GM12878 (cell line): ENCODE measurements around the gene MEGF11. TPM values are rescaled to one million over a fixed set of nuclear protein-coding genes. Genes with fewer than 3 reads are reported as not detected.

Experiments used
- ATAC-seq: fragments of 200-7000 bp; cut with Tn5 transposase; 3 replicates; pipeline ENCODE4 v1.9.1; 2020; ENCODE audit warnings: mild to moderate bottlenecking, moderate library complexity
- BruUV-seq: library from RNA; stranded (reverse); fragments of 400-500 nt; replicated peaks from 2 replicates; lab custom pipeline; 2021; lab: Mats Ljungman, UMichigan
- CTCF ChIA-PET: fragments of 300-600 bp; sonication (Branson Sonifier 250); formaldehyde crosslinking; extraction: SDS; loops from one replicate; lab custom pipeline; 2021; ENCODE audit warnings: inconsistent platforms; lab: Yijun Ruan, JAX
- POLR2A ChIA-PET: fragments of 350-600 bp; formaldehyde crosslinking; extraction: SDS; loops from one replicate; lab custom pipeline; 2021; ENCODE audit warnings: inconsistent platforms; lab: Charles Lee
- RAD21 ChIA-PET: fragments of 300-600 bp; sonication (Branson Sonifier 250); formaldehyde crosslinking; loops from one replicate; lab custom pipeline; 2023; ENCODE audit warnings: antibody characterized with exemption; ENCODE audit not compliant: unreplicated experiment; lab: Charles Lee
- SMC1A ChIA-PET: fragments of 300-600 bp; sonication (Branson Sonifier 250); formaldehyde crosslinking; loops from one replicate; lab custom pipeline; 2023; ENCODE audit not compliant: unreplicated experiment, uncharacterized antibody; lab: Charles Lee
- DNase-seq: peaks from one replicate; pipeline ENCODE4 v3.0.0-alpha.2; 2011; ENCODE audit warnings: low read depth, low spot score
- FAIRE-seq: peaks from 3 replicates; lab custom pipeline; 2011; peaks lifted over from hg19 to GRCh38; lab: Jason Lieb, UNC
- H2AFZ ChIP-seq: 2 replicates; pipeline ENCODE4 v1.6.0; 2011; ENCODE audit warnings: low read depth, low read length, control low read depth; ENCODE audit not compliant: control insufficient read depth
- H3K27ac ChIP-seq: 2 replicates; pipeline ENCODE4 v1.5.1; 2011; ENCODE audit warnings: control low read depth; ENCODE audit not compliant: control insufficient read depth, insufficient read depth
- H3K27me3 ChIP-seq, 2 experiments: replicated peaks in 1 of 2; 2 replicates each; pipeline versions ENCODE4 v1.6.0 to v1.6.1; 2011; ENCODE audit warnings: low read length in 1 of 2; ENCODE audit not compliant: control insufficient read depth in 2 of 2, insufficient read depth in 2 of 2
- H3K36me3 ChIP-seq, 2 experiments: 2 replicates each; pipeline ENCODE4 v1.5.1; 2011; ENCODE audit warnings: low read length in 1 of 2; ENCODE audit not compliant: control insufficient read depth in 2 of 2, insufficient read depth in 2 of 2
- H3K4me1 ChIP-seq: 2 replicates; pipeline ENCODE4 v1.6.1; 2011; ENCODE audit warnings: mild to moderate bottlenecking, low read length, moderate library complexity, mixed read lengths; ENCODE audit not compliant: control insufficient read depth, insufficient read depth
- H3K4me2 ChIP-seq: 2 replicates; pipeline ENCODE4 v1.6.0; 2011; ENCODE audit warnings: control low read depth; ENCODE audit not compliant: control insufficient read depth, insufficient read depth
- H3K4me3 ChIP-seq: fragments of 200-600 bp; sonication (generic); 2 replicates; pipeline ENCODE4 v1.5.1; 2016
- H3K79me2 ChIP-seq: 2 replicates; pipeline ENCODE4 v1.6.0; 2011; ENCODE audit warnings: low read length; ENCODE audit not compliant: control insufficient read depth, insufficient read depth
- H3K9ac ChIP-seq: 2 replicates; pipeline ENCODE4 v1.8.0; 2011; ENCODE audit warnings: low read length, control low read depth, mixed read lengths; ENCODE audit not compliant: control insufficient read depth, insufficient read depth
- H3K9me3 ChIP-seq: replicated peaks from 3 replicates; pipeline ENCODE4 v1.5.1; 2011; ENCODE audit warnings: mild to moderate bottlenecking, low read length; ENCODE audit not compliant: control insufficient read depth, insufficient read depth
- H4K20me1 ChIP-seq: 2 replicates; pipeline ENCODE4 v1.6.0; 2011; ENCODE audit not compliant: control insufficient read depth, insufficient read depth
- CBX5 ChIP-seq: sonication (generic); IDR thresholded peaks from 2 replicates; pipeline ENCODE4 v1.6.1; 2016; ENCODE audit warnings: low read depth, moderate library complexity, mild to moderate bottlenecking, inconsistent platforms
- RELA ChIP-seq: fragments of 450-650 bp; IDR thresholded peaks from 2 replicates; pipeline ENCODE4 v1.8.0; 2014; ENCODE audit warnings: borderline replicate concordance; ENCODE audit not compliant: partially characterized antibody
- SPI1 ChIP-seq: IDR thresholded peaks from 2 replicates; pipeline ENCODE4 v1.6.1; 2011; ENCODE audit warnings: low read depth, mild to moderate bottlenecking, low read length, moderate library complexity, borderline replicate concordance; ENCODE audit not compliant: insufficient read depth
- SREBF1 ChIP-seq: IDR thresholded peaks from 2 replicates; pipeline ENCODE4 v1.6.1; 2012; ENCODE audit warnings: mild to moderate bottlenecking, low read length
- ZBED1 ChIP-seq: IDR thresholded peaks from 2 replicates; pipeline ENCODE4 v1.6.1; 2016; ENCODE audit warnings: borderline replicate concordance
- ZNF24 ChIP-seq: fragments of 450-650 bp; IDR thresholded peaks from 2 replicates; pipeline ENCODE4 v1.6.1; 2017; ENCODE audit warnings: antibody characterized with exemption, mild to moderate bottlenecking
- ZNF687 ChIP-seq: fragments of 450-650 bp; IDR thresholded peaks from 2 replicates; pipeline ENCODE4 v1.6.1; 2017; ENCODE audit warnings: mild to moderate bottlenecking, moderate library complexity
- WGBS: methylation state at CpG from one replicate; pipeline ENCODE4 v1.1.6; 2016; ENCODE audit warnings: low lambda C conversion rate; ENCODE audit not compliant: insufficient replicate concordance, insufficient coverage; ENCODE audit errors: missing lambda C conversion rate; 5-methylcytosine and 5-hydroxymethylcytosine counted together
- in situ Hi-C: fragments of 300-500 bp; cut with MboI; formaldehyde crosslinking; loops from 9 replicates; pipeline ENCODE4 v1.14.3; 2018; ENCODE audit warnings: mixed read lengths
- intact Hi-C: fragments of 100-400 bp; cut with micrococcal nuclease; formaldehyde crosslinking; loops from one replicate; pipeline ENCODE4 v1.14.2; 2022; ENCODE audit not compliant: unreplicated experiment
- polyA plus RNA-seq, 11 experiments: library from polyadenylated mRNA; depleted of rRNA in 4 of 11; unstranded in 6 of 11; stranded (reverse) in 5 of 11; fragments of >200 nt; fragmentation: Nextera tagmentation in 4 of 11; fragmentation: Illumina TruSeq in 1 of 11; extraction: Ambion mirVana in 4 of 11; extraction: Trizol in 1 of 11; gene quantifications; 1 replicate in 1 of 11; 2 replicates in 10 of 11; pipeline versions ENCODE4 v1.2.1 to v1.2.3, GENCODE V29; 2011 to 2016; ENCODE audit warnings: inconsistent platforms in 2 of 11, missing spikeins in 2 of 11, low read depth in 1 of 11
- total RNA-seq, 4 experiments: library from RNA; depleted of rRNA in 3 of 4; stranded (reverse); fragments of >200 nt in 3 of 4; fragmentation: Illumina TruSeq in 1 of 4; extraction: Trizol in 1 of 4; gene quantifications; 2 replicates each; pipeline versions ENCODE4 v1.2.1 to v1.2.3, GENCODE V29; 2013 to 2021
- TF ChIP-seq, protein P1 (sequence below): fragments of 450-650 bp; IDR thresholded peaks from 2 replicates; pipeline ENCODE4 v1.6.1; 2017; ENCODE audit warnings: mild to moderate bottlenecking
- TF ChIP-seq, protein P2 (sequence below): fragments of 450-650 bp; IDR thresholded peaks from 2 replicates; pipeline ENCODE4 v1.6.1; 2017; ENCODE audit warnings: mild to moderate bottlenecking, low read depth, inconsistent platforms; ENCODE audit not compliant: poor library complexity, severe bottlenecking

MEGF11 gene
- total and polyA plus RNA-seq, 10 of the 15 experiments (the other 5 are each of a cell fraction or from before 2014, with no cell fraction given) = 0.03 to 1.7 (median 0.49) TPM

- H3K36me3 ChIP-seq = peaks cover 0 to 3% of the 10 kb centered on the region in 2 experiments; a peak in 2 of 4 replicates
- H3K27me3 ChIP-seq = no peaks in the 10 kb centered on the region
- H3K4me3 ChIP-seq = 0 out of 2 replicates have a peak overlapping the region, but pooled peaks have one; percentile 13
- ChIA-PET POLR2A (interaction anchor here (0.6 to 3.1 kb wide), 10 partner anchors 9 to 96 kb away, joined by 3 to 19 read pairs (median 8); partner anchors contain the start of gene RAB11A), RAD21 (interaction anchor here (0.6 to 3.7 kb wide), 41 partner anchors 11 to 582 kb away, joined by 3 to 61 read pairs (median 4); partner anchors contain the start of genes DIS3L, INTS14 and RAB11A), SMC1A (interaction anchor here (0.7 to 6.6 kb wide), 32 partner anchors 12 to 582 kb away, joined by 3 to 70 read pairs (median 5); partner anchors contain the start of genes DENND4A and RAB11A), CTCF (interaction anchor here (0.6 to 4.5 kb wide), 41 partner anchors 9 to 582 kb away, joined by 3 to 42 read pairs (median 5); partner anchors contain the start of gene RAB11A)
- DNase-seq = peak; percentile 84
- in situ Hi-C loops (no loop called here), intact Hi-C loops (loop anchor here (1.0 to 2.0 kb wide), 4 partner anchors 66 to 274 kb away; no protein-coding TSS in a partner anchor)
- BruUV-seq = TSS peak; percentile 61
- 6% methylated on average over 16 of the region's 16 CpGs for WGBS
- FAIRE-seq = no peak
- peaks cover 67% of the 10 kb centered on the region for H3K4me1 ChIP-seq
- H3K79me2 ChIP-seq = no peaks in the 10 kb centered on the region
- peak overlapping the region; percentile 85 for H3K27ac ChIP-seq
- H3K9ac ChIP-seq = peak overlapping the region; percentile 44
- peak; percentile 85 for ATAC-seq
- peak overlapping the region; percentile 44 for H2AFZ ChIP-seq
- H3K4me2 ChIP-seq = peak overlapping the region; percentile 90
- H4K20me1 ChIP-seq = no peaks in the 10 kb centered on the region
- no peaks in the 10 kb centered on the region for H3K9me3 ChIP-seq
- TF ChIP-seq ZNF687 (peak; percentile 46; the same call in 1 of the 2 replicates), SPI1 (no peak), ZBED1 (peak; percentile 68; the same call in 1 of the 2 replicates), CBX5 (no peak), ZNF24 (0 out of 2 replicates have a peak, but pooled peaks have one; percentile 23), RELA (peak; percentile 99), SREBF1 (no peak)
- TF ChIP-seq, protein P1, sequence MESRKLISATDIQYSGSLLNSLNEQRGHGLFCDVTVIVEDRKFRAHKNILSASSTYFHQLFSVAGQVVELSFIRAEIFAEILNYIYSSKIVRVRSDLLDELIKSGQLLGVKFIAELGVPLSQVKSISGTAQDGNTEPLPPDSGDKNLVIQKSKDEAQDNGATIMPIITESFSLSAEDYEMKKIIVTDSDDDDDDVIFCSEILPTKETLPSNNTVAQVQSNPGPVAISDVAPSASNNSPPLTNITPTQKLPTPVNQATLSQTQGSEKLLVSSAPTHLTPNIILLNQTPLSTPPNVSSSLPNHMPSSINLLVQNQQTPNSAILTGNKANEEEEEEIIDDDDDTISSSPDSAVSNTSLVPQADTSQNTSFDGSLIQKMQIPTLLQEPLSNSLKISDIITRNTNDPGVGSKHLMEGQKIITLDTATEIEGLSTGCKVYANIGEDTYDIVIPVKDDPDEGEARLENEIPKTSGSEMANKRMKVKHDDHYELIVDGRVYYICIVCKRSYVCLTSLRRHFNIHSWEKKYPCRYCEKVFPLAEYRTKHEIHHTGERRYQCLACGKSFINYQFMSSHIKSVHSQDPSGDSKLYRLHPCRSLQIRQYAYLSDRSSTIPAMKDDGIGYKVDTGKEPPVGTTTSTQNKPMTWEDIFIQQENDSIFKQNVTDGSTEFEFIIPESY = no peak
- TF ChIP-seq, protein P2, sequence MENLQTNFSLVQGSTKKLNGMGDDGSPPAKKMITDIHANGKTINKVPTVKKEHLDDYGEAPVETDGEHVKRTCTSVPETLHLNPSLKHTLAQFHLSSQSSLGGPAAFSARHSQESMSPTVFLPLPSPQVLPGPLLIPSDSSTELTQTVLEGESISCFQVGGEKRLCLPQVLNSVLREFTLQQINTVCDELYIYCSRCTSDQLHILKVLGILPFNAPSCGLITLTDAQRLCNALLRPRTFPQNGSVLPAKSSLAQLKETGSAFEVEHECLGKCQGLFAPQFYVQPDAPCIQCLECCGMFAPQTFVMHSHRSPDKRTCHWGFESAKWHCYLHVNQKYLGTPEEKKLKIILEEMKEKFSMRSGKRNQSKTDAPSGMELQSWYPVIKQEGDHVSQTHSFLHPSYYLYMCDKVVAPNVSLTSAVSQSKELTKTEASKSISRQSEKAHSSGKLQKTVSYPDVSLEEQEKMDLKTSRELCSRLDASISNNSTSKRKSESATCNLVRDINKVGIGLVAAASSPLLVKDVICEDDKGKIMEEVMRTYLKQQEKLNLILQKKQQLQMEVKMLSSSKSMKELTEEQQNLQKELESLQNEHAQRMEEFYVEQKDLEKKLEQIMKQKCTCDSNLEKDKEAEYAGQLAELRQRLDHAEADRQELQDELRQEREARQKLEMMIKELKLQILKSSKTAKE = peak; percentile 49
These were observed 336.7 kb downstream of the MEGF11 start for GRCh38 chr15:65916664-65917406.
